IPS-15b (cell line): ENCODE data around the gene NSL1.
"Not testable (repeated sequence)": the region's sequence is repeated elsewhere in the genome, so short reads cannot be mapped to it uniquely, and the experiment has no call there.

ENCODE experiments used
- H3K27me3 ChIP-seq: one replicate; pipeline ENCODE4 v1.6.1; 2013; ENCODE audit warnings: low read length; ENCODE audit not compliant: control insufficient read depth, insufficient read depth
- H3K36me3 ChIP-seq: one replicate; pipeline ENCODE4 v1.6.1; 2013; ENCODE audit warnings: low read length; ENCODE audit not compliant: control insufficient read depth, insufficient read depth
- H3K4me1 ChIP-seq: one replicate; pipeline ENCODE4 v1.6.1; 2013; ENCODE audit warnings: mild to moderate bottlenecking, low read length; ENCODE audit not compliant: control insufficient read depth, insufficient read depth
- H3K4me3 ChIP-seq: one replicate; pipeline ENCODE4 v1.5.1; 2013; ENCODE audit warnings: low read depth, low read length
- H3K9ac ChIP-seq: one replicate; pipeline ENCODE4 v1.6.1; 2013; ENCODE audit warnings: low read depth, mild to moderate bottlenecking, low read length
- H3K9me3 ChIP-seq: one replicate; pipeline ENCODE4 v1.6.1; 2013; ENCODE audit warnings: mild to moderate bottlenecking, low read length; ENCODE audit not compliant: control insufficient read depth, insufficient read depth

NSL1 gene

GRCh38 chr1:212716161-212716560 is 75.4 kb downstream of the NSL1 start:
- H3K27me3 ChIP-seq = no peaks in the 10 kb centered on the region
- no peak overlapping the region for H3K4me3 ChIP-seq
- H3K4me1 ChIP-seq = no peaks in the 10 kb centered on the region
- H3K9ac ChIP-seq = no peak overlapping the region
- no peaks in the 10 kb centered on the region for H3K36me3 ChIP-seq
- H3K9me3 ChIP-seq = no peaks in the 10 kb centered on the region

GRCh38 chr1:212713465-212714136 is 78.0 kb downstream of the NSL1 start:
- no peaks in the 10 kb centered on the region for H3K27me3 ChIP-seq
- H3K9ac ChIP-seq = no peak overlapping the region
- no peaks in the 10 kb centered on the region for H3K9me3 ChIP-seq
- H3K36me3 ChIP-seq = no peaks in the 10 kb centered on the region
- H3K4me1 ChIP-seq = no peaks in the 10 kb centered on the region
- no peak overlapping the region for H3K4me3 ChIP-seq

DNA sequence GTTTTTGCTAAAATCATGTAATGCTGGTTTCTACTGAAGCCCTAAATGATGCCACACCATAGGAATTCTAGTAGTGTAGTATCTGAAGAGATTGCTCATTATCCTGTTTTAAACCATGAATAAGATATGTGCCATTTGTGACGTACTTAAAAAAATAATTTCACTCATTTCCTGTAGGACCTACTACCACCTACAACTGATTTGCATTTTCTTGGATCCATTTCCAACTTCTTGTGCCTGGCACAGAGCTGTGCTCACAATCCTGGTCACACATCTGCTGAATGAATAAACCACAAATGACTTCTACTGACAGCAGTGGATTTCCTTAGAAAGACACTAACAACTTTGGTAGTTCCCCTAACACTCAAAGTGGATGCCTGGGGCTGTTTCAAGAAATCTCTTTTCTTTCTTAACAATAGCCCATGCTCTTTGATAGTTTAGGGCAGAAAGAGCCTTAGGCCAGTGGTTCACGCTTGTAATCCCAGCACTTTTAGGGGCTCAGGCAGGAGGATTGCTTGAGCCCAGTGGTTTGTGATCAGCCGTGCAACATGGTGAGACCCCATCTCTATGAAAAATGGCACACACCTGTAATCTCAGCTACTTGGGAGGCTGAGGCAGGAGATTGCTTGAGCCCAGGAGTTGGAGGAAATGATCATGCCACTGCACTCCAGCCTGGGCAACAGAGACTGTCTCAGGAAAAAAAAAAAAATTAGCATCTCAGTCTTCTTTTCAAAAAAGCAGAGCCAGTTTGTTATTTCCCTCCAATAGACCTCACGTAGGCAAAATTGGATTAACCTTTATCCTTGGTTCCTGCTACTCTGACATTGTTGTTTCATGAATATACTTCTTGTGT is 78.9 kb downstream of the NSL1 start:
- H3K36me3 ChIP-seq = no peaks in the 10 kb centered on the region
- H3K27me3 ChIP-seq = no peaks in the 10 kb centered on the region
- H3K9me3 ChIP-seq = no peaks in the 10 kb centered on the region
- H3K9ac ChIP-seq = no peak overlapping the region
- H3K4me1 ChIP-seq = no peaks in the 10 kb centered on the region
- no peak overlapping the region for H3K4me3 ChIP-seq

GRCh38 chr1:212711974-212712373 is 79.6 kb downstream of the NSL1 start:
- not testable (repeated sequence) for H3K9ac ChIP-seq, H3K9me3 ChIP-seq, H3K4me1 ChIP-seq, H3K4me3 ChIP-seq, H3K27me3 ChIP-seq, H3K36me3 ChIP-seq

DNA sequence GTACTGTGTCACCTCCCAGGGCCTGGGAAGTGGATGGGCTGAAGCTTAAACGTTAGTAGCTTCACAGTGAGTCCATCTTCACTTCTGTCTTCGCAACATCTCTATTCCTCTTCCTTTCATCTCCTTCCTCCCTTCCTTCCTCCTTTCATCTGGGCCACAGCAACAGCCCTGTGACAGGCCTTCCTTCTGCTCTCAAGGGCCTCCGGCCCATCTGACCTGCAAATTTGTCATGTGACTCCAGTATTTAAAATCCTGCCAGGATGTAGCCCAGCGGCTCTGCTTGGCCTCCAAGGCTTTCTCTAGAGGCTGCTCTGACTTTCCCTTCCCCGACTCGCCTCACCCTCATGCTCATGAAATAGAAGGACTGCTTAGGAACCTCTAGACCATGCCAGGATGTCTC is 81.0 kb downstream of the NSL1 start:
- Histone ChIP-seq H3K4me1 (no peaks in the 10 kb centered on the region), H3K27me3 (no peaks in the 10 kb centered on the region), H3K9me3 (no peaks in the 10 kb centered on the region), H3K9ac (peak overlapping the region; percentile 13), H3K36me3 (no peaks in the 10 kb centered on the region), H3K4me3 (no peak overlapping the region)

GRCh38 chr1:212703991-212704564 is 87.5 kb downstream of the NSL1 start:
- Histone ChIP-seq H3K9ac (no peak overlapping the region), H3K36me3 (no peaks in the 10 kb centered on the region), H3K27me3 (peaks cover 46% of the 10 kb centered on the region), H3K4me1 (no peaks in the 10 kb centered on the region), H3K4me3 (no peak overlapping the region), H3K9me3 (no peaks in the 10 kb centered on the region)

DNA sequence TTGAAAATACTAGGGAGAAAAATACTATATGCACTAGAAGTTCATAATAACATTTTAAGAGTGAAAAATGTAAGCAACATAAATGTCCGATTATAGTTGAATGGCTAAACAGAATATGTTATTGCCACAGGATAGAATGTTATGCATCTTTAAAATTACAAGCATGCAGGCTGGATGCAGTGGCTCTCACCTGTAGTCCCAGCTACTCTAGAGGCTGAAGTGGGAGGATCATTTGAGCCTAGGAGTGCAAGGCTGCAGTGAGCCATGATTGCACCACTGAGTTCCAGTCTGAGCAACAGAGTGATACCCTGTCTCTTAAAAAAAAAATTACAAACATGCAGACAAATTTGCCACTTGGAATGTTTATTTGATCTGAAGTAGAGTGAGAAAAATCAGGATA is 88.9 kb downstream of the NSL1 start:
- no peaks in the 10 kb centered on the region for H3K36me3 ChIP-seq
- H3K9ac ChIP-seq = no peak overlapping the region
- peaks cover 60% of the 10 kb centered on the region for H3K27me3 ChIP-seq
- H3K4me1 ChIP-seq = no peaks in the 10 kb centered on the region
- H3K4me3 ChIP-seq = no peak overlapping the region
- H3K9me3 ChIP-seq = no peaks in the 10 kb centered on the region

DNA sequence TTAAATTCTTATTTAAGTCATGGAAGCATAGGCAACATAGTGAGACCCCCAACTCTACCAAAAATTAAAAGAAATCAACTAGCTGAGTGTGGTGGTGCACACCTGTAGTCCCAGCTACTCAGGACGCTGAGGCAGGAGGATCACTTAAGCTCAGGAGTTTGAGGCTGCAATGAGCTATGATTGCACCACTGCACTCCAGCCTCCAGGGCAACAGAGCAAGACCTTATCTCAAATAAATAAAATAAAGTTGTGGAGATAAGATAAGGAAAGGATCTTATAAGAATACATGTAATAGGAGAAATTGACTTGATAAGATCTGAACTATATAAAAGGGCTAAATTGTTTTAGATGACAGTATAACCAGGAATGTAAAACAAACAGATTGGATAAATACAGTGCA is 89.7 kb downstream of the NSL1 start:
- H3K4me1 ChIP-seq = no peaks in the 10 kb centered on the region
- peaks cover 68% of the 10 kb centered on the region for H3K27me3 ChIP-seq
- no peaks in the 10 kb centered on the region for H3K9me3 ChIP-seq

DNA sequence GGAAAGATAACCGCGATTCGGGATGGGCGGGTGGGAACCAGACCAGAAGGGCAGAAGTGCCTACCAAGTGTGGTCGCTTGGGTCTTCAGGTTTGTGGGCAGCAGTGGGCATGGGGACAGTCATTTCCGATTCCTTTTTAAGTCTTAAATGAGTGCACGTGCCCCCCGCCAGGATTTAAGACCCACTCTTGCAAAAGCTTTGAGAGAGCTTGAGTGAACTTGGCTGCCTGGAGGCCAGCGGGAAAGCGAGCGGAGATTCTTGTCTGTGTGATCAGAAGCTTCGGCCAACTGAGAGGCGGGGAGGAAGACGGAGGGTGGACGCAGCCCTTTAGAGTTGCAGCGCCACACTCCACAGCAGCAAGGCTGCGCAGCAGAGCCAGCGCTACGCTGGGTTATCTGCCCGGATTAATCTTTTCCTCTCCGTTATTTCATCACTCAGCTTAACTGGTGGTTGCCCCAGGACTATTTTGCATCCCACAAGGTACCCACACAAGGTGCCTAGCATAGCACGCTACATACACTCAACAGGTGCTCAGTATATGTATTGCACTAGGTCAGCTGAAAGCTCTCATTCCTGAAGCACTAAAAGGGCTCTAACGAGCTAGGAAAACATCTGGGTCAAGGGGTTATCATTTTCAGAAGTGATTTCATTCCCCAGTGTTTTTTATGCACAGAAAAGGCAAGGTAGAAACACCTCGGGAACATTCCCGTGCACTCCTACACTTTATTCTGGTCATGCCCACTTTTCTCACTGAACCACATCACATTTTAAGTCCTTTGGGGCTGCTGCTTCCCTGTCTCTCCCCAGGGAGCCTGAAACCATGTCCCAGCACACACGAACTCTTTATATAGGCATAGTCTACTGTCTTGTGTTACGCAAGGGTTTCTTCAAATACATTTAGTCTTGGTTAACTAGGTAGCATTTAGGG is 90.4 kb downstream of the NSL1 start:
- Histone ChIP-seq H3K4me1 (no peaks in the 10 kb centered on the region), H3K36me3 (no peaks in the 10 kb centered on the region), H3K4me3 (peak overlapping the region; percentile 54), H3K27me3 (peaks cover 74% of the 10 kb centered on the region), H3K9me3 (no peaks in the 10 kb centered on the region), H3K9ac (no peak overlapping the region)

More for the DNA sequence above, 89.7 kb downstream of the NSL1 start:
- H3K36me3 ChIP-seq = no peaks in the 10 kb centered on the region
- H3K4me3 ChIP-seq = no peak overlapping the region
- no peak overlapping the region for H3K9ac ChIP-seq

GRCh38 chr1:212700223-212700891 is 91.2 kb downstream of the NSL1 start:
- H3K4me1 ChIP-seq = no peaks in the 10 kb centered on the region
- no peaks in the 10 kb centered on the region for H3K36me3 ChIP-seq
- H3K9ac ChIP-seq = no peak overlapping the region
- peaks cover 77% of the 10 kb centered on the region for H3K27me3 ChIP-seq
- no peaks in the 10 kb centered on the region for H3K9me3 ChIP-seq
- peak overlapping the region; percentile 54 for H3K4me3 ChIP-seq
